Stimulated activated CD8-positive, alpha-beta memory T cell treated with anti-CD3 and anti-CD28 coated beads, Interleukin-15, amount 100 ng/mL, for 4 hours (primary cell): Measurements from ENCODE around the gene FAM81A.
"Not testable (repeated sequence)": the region's sequence is repeated elsewhere in the genome, so short reads cannot be mapped to it uniquely, and the experiment has no call there.

ENCODE experiments used
- DNase-seq, 2 donors: peaks; one replicate each; pipeline ENCODE4 v3.0.0-alpha.2; 2020; ENCODE audit warnings: low read depth in 2 of 2

FAM81A gene

GRCh38 chr15:59437817-59438624 lies at the start of gene FAM81A:
Gene FAM81A, plus strand, starts transcription at chr15:59438186. Its CDS starts 20,441 bp downstream, at chr15:59458627.
- DNase-seq: no peak

GRCh38 chr15:59388670-59389069 lies 49.3 kb upstream of the FAM81A start:
- DNase-seq: no peak

- DNase-seq: no peak
These were observed 45.7 kb upstream of the FAM81A start for GRCh38 chr15:59392299-59392698.

GRCh38 chr15:59394166-59394661 lies 43.8 kb upstream of the FAM81A start:
- DNase-seq: no peak

- DNase-seq: no peak
These were observed 41.8 kb upstream of the FAM81A start for GRCh38 chr15:59396211-59396610.

- no peak for DNase-seq
These were observed 41.3 kb upstream of the FAM81A start for GRCh38 chr15:59396679-59397078.

GRCh38 chr15:59398220-59398619 lies 39.8 kb upstream of the FAM81A start:
- no peak for DNase-seq

GRCh38 chr15:59399465-59400102 lies 38.4 kb upstream of the FAM81A start:
- no peak for DNase-seq

- DNase-seq: no peak
These were observed 37.7 kb upstream of the FAM81A start for GRCh38 chr15:59400103-59400813.

- DNase-seq: not testable (repeated sequence)
These were observed 36.7 kb upstream of the FAM81A start for GRCh38 chr15:59401051-59401823.

- DNase-seq: no peak
These were observed 36.0 kb upstream of the FAM81A start for GRCh38 chr15:59401824-59402569.

- no peak for DNase-seq
These were observed 32.9 kb upstream of the FAM81A start for GRCh38 chr15:59405079-59405478.

GRCh38 chr15:59406446-59406845 lies 31.5 kb upstream of the FAM81A start:
- no peak for DNase-seq

GRCh38 chr15:59407946-59408345 lies 30.0 kb upstream of the FAM81A start:
- DNase-seq: no peak

GRCh38 chr15:59410391-59410896 lies 27.5 kb upstream of the FAM81A start:
- no peak for DNase-seq

- DNase-seq: no peak
These were observed 24.4 kb upstream of the FAM81A start for GRCh38 chr15:59413577-59413976.

GRCh38 chr15:59416816-59417215 lies 21.2 kb upstream of the FAM81A start:
- DNase-seq: no peak

GRCh38 chr15:59419170-59419569 lies 18.8 kb upstream of the FAM81A start:
- DNase-seq: no peak

- DNase-seq: no peak
These were observed 17.9 kb upstream of the FAM81A start for GRCh38 chr15:59420108-59420507.

GRCh38 chr15:59420986-59421618 lies 16.9 kb upstream of the FAM81A start:
- DNase-seq: no peak
